ENCODE results near the gene GTPBP6.

Gene GTPBP6

GRCh38 chrX:344371-344901 lies 25.8 kb upstream of the GTPBP6 start:
- TF ChIP-seq CTCF (IDR thresholded peaks at IDR 0.05; ENCODE audit: low read depth, low read length) (no peak), MAX (IDR thresholded peaks at IDR 0.05; ENCODE audit: low read depth, low read length) (no peak), MYC (IDR thresholded peaks at IDR 0.05; ENCODE audit: low read depth, low read length) (no peak), POLR2A (IDR thresholded peaks at IDR 0.05; ENCODE audit: extremely low read depth, insufficient read length) (no peak)
- DNase-seq (ENCODE audit: low read depth) = no peak
- H3K4me3 ChIP-seq (ENCODE audit: low read depth, low read length) = no peak overlapping the region

DNA sequence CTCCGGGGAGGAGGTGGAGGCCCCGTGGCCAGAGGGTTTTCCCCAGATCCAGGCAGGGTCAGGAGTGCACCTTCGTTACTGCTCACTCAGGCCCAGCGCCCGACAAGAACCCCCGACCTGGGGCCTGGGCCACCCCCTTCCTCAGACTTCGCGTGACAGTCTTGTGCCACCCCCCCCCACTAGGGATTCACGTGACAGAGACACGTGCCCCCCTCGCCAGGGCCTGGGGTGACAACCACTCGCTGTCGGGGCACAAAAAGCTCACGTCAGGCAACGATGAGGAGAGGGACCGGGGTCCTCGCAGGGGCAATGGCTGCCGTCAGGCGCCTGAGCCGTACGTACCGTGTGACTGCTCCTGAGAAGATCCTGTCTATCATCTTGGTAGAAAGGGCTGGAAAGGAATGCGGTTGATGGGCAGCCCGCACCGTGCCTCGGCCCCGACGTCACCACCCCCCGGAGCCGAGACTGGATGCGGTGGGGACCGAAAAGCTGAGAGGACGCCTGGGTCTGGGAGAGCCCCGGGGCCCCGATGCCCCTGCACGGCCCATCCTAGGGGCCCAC lies 23.0 kb upstream of the GTPBP6 start:
- no peak for DNase-seq (ENCODE audit: low read depth)
- no peak overlapping the region for H3K4me3 ChIP-seq (ENCODE audit: low read depth, low read length)
- TF ChIP-seq POLR2A (IDR thresholded peaks at IDR 0.05; ENCODE audit: extremely low read depth, insufficient read length) = no peak

DNA sequence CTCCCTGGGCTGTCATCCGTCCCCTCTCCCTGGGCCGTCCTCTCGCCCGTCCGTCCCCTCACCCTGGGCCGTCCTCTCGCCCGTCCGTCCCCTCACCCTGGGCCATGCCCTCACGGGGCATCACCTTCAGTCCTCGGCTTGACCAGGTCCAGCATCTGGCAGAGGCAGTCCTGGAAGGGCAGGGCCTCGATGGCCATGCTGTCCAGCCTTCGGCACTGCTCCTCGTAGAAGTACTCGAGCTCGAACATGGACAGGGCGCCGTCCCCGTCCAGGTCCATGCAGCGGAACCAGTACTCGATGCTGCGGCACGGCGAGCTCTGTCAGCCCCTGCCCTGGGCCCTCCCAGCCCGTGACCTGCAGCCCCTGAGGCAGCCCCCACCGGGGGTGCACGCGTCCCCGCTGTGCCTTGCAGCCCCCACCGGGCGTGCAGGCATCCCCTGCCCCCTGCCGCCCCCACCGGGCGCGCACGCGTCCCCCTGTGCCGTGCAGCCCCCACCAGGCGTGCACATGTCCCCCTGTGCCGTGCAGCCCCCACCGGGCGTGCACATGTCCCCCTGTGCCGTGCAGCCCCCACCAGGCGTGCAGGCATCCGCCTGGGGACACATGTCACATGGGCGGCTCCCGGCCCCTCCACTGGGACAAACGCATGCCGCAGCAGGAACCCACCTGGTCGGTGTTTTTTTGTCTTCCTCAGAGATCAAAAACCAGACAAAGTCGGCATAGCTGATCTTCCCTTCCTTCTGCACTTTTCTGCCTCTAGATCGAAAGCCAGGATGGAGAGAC lies 22.2 kb upstream of the GTPBP6 start:
- H3K4me3 ChIP-seq (ENCODE audit: low read depth, low read length) = no peak overlapping the region
- TF ChIP-seq MYC (IDR thresholded peaks at IDR 0.05; ENCODE audit: low read depth, low read length) = no peak
- TF ChIP-seq POLR2A (IDR thresholded peaks at IDR 0.05; ENCODE audit: extremely low read depth, insufficient read length) = no peak
- TF ChIP-seq MAX (IDR thresholded peaks at IDR 0.05; ENCODE audit: low read depth, low read length) = no peak
- TF ChIP-seq CTCF (IDR thresholded peaks at IDR 0.05; ENCODE audit: low read depth, low read length) = no peak
- no peak for DNase-seq (ENCODE audit: low read depth)

DNA sequence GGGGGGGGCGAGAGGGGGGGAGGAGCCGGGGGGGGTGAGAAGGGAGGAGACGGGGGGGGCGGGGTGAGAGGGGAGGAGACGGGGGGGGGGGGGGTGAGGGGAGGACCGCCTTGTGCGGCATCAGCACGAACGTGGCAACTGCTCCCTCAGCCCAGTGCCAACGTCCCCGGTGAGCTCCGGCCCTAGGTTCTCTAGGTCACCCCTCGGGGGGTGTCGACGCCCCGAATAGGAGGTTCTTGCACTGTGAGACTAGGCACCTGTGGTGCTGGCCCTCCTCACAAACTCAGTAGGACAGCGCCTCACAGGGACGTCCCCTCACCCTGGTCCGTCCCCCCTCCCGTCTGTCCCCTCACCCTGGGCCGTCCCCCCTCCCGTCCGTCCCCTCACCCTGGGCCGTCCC lies 21.5 kb upstream of the GTPBP6 start:
- DNase-seq (ENCODE audit: low read depth) = no peak
- TF ChIP-seq CTCF (IDR thresholded peaks at IDR 0.05; ENCODE audit: low read depth, low read length) (no peak), MYC (IDR thresholded peaks at IDR 0.05; ENCODE audit: low read depth, low read length) (no peak), POLR2A (IDR thresholded peaks at IDR 0.05; ENCODE audit: extremely low read depth, insufficient read length) (no peak), MAX (IDR thresholded peaks at IDR 0.05; ENCODE audit: low read depth, low read length) (no peak)
- no peak overlapping the region for H3K4me3 ChIP-seq (ENCODE audit: low read depth, low read length)

DNA sequence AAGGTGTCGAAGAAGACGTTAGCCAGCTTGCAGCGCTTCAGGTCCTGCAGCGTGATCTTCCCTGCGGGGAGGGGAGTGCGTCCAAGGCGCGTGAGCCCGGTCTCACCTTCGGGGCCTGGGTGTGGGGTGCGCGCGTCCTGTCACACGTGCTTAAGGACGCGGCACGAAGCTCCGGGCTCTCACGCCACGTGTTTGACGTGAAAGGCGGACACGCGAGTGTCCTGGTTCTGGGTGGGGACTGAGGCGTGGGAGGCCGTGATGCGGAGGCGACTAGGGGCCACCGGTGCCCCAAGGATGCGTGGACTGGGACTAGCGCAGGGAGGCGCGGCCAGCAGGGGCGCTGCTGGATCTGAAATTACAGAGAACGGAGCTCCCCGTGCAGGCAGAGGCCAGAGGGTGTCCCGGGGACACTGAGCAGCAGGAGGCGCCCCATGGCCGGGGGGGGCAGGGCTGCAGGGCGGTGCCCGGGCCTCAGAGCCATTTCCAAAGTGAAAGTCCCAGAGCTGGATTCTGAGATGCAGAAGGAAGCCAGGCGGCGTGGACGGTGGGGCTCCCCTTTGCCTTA lies 20.3 kb upstream of the GTPBP6 start:
- H3K4me3 ChIP-seq (ENCODE audit: low read depth, low read length) = no peak overlapping the region
- DNase-seq (ENCODE audit: low read depth) = no peak
- TF ChIP-seq MAX (IDR thresholded peaks at IDR 0.05; ENCODE audit: low read depth, low read length) (no peak), CTCF (IDR thresholded peaks at IDR 0.05; ENCODE audit: low read depth, low read length) (no peak), MYC (IDR thresholded peaks at IDR 0.05; ENCODE audit: low read depth, low read length) (no peak), POLR2A (IDR thresholded peaks at IDR 0.05; ENCODE audit: extremely low read depth, insufficient read length) (no peak)

DNA sequence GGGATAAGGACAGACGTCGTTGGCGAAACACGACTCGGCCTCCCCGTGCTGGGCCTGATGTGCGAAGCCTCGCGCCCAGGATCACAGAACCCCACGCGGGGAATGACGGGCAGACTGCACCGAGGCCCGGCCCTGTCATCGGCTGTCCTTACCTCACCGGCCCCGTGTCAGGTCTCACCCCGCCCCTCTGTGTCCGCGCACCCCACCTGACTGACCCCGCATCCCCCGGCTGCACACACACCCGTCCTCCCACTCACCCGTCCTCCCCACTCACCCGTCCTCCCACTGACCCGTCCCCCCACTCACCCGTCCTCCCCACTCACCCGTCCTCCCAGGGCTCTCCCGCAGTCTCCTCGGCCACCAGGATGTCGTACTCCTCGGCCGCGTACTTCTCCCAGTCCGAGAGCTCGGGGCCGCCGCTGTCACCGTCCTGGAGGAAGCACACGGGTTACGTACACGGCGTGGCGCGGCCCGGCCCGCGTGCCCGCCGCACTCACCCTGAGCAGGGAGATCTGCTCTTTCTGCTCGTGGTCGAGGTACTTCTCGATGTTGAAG lies 19.8 kb upstream of the GTPBP6 start:
- no peak overlapping the region for H3K4me3 ChIP-seq (ENCODE audit: low read depth, low read length)
- no peak for DNase-seq (ENCODE audit: low read depth)
- TF ChIP-seq POLR2A (IDR thresholded peaks at IDR 0.05; ENCODE audit: extremely low read depth, insufficient read length) (no peak), MAX (IDR thresholded peaks at IDR 0.05; ENCODE audit: low read depth, low read length) (no peak), CTCF (IDR thresholded peaks at IDR 0.05; ENCODE audit: low read depth, low read length) (no peak), MYC (IDR thresholded peaks at IDR 0.05; ENCODE audit: low read depth, low read length) (no peak)

Measured in NB4 (cell line).